Measurements from ENCODE around the gene KCNQ1. TPM values are rescaled to one million over a fixed set of nuclear protein-coding genes. Genes with fewer than 3 reads are reported as not detected.

The KCNQ1 gene
- total and polyA plus RNA-seq, 7 donors: 0.48 to 3.1 (median 1.1) TPM

DNA sequence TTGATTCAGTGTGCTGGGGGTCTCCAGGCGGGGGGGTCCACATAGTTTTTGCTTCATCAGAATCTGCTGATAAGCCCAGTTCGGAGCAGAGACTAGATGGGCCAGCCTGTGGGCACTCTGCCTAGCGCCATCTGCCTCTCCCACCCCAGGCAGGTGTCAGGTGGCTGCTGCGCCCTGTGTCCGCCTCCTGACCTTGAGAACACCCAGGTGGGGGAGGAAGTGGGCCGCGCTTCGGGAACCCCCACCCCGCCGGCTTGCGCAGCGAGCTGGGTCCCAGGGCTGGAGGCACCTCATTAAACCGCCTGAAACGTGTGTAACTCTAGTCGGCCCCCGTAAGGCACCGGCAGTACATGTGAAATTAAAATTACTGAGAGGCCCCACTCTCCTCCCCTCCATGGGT lies 113.6 kb downstream of the KCNQ1 start:
- H3K4me1 ChIP-seq: no peaks in the 10 kb centered on the region
- no peak overlapping the region for H3K27ac ChIP-seq
- TF ChIP-seq, protein P1, sequence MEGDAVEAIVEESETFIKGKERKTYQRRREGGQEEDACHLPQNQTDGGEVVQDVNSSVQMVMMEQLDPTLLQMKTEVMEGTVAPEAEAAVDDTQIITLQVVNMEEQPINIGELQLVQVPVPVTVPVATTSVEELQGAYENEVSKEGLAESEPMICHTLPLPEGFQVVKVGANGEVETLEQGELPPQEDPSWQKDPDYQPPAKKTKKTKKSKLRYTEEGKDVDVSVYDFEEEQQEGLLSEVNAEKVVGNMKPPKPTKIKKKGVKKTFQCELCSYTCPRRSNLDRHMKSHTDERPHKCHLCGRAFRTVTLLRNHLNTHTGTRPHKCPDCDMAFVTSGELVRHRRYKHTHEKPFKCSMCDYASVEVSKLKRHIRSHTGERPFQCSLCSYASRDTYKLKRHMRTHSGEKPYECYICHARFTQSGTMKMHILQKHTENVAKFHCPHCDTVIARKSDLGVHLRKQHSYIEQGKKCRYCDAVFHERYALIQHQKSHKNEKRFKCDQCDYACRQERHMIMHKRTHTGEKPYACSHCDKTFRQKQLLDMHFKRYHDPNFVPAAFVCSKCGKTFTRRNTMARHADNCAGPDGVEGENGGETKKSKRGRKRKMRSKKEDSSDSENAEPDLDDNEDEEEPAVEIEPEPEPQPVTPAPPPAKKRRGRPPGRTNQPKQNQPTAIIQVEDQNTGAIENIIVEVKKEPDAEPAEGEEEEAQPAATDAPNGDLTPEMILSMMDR (IDR thresholded peaks at IDR 0.05): no peak
- H3K27me3 ChIP-seq (ENCODE audit: insufficient read depth in 3 of 3, low read length in 2 of 3): peaks cover 0 to 3% (median 0%) of the 10 kb centered on the region in 3 donors
- H3K36me3 ChIP-seq (ENCODE audit: insufficient read depth in 1 of 2, low read depth in 1 of 2): no peaks in the 10 kb centered on the region
- ATAC-seq: no peak
- intact Hi-C loops (cut with DNase I): no loop called here
- no peak overlapping the region for H3K4me3 ChIP-seq
- no peaks in the 10 kb centered on the region for H3K9me3 ChIP-seq
- 91 to 95% (median 94%) methylated on average over 17 of the region's 17 CpGs for WGBS, 3 donors
- peak in 1 of 2 donors; percentile 7 for DNase-seq

DNA sequence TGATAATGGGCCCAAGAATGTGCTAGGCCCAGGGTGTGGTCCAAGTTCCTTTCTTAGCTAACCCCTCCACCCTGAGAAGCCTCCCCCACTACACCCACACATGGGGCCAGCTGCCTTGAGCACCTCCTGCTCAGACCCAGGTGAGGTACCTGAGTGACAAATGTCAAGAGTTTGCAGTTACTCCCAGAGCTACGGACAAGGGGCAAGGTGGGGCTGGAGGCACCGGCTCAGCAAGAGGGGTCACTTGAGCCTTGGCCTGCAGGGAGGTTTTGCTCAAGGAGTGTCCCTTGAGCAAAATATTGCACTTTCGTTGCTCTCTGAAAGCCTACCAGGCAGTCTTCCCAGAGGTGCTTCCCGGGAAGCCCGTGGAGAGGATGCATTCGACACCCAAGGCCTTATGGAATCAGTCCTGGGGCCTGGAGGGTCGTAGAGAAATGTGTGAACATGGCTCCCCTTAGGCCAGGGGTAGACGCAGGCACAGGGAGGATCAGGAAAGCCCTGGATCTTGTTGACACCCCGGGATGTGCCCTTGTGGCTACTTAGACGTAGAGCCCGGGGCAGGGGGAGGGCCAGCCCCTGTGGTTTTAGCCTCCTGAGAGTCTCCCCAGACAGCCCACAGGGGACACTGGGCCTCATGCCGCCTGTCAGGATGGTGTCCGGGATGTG lies 114.2 kb downstream of the KCNQ1 start:
- no peak for ATAC-seq
- WGBS, 3 donors: 86 to 87% (median 87%) methylated on average over 13 of the region's 13 CpGs
- no peak overlapping the region for H3K27ac ChIP-seq

DNA sequence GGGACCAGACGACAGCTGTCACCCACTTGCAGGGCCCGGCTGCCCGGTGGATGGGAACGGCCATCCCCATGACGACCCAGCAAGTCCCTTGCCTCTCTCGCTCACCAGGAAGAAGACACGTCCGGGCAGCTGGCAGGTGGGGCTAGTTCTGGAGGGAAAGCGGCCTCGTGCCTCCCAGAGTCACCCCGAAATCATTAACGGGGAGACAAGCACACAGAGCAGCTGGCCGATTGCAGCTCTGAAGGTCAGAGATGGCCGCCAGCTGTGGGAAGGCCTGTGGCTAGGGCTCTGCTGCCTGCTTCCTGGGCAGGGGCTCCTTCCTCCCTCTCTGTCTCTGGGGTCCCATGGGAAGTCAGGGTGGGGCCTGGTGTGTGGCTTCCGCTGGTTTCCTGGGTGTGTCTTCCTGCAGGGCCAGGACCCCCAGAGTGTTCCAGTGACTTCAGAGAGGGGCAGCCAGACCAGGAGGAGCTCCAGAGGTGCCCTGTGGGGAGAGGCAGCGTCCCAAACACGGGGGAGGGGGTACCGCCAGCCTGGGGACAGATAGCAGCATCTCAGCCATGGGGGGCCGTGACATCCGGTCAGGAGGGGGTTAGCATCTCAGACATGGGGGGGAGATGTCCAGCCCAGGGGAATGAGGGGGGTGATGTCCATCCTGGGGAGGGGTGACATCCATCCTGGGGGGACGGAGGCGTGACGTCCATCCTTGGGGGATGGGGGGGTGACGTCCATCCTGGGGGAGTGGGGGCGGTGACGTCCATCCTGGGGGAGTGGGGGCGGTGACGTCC lies 114.9 kb downstream of the KCNQ1 start:
- Histone ChIP-seq H3K36me3 (ENCODE audit: insufficient read depth in 1 of 2, low read depth in 1 of 2) (no peaks in the 10 kb centered on the region), H3K9me3 (no peaks in the 10 kb centered on the region), H3K27me3 (ENCODE audit: insufficient read depth in 3 of 3, low read length in 2 of 3) (peaks cover 0 to 3% (median 0%) of the 10 kb centered on the region in 3 donors), H3K4me1 (no peaks in the 10 kb centered on the region), H3K4me3 (no peak overlapping the region), H3K27ac (no peak overlapping the region)
- DNase-seq (peak; percentile 11 to 37), ATAC-seq (no peak)
- intact Hi-C loops (cut with DNase I): no loop called here
- TF ChIP-seq, protein P1 (IDR thresholded peaks at IDR 0.05): no peak
- 62 to 65% (median 63%) methylated on average over 25 to 28 of the region's 28 CpGs for WGBS, 3 donors

More for the DNA sequence above, 114.2 kb downstream of the KCNQ1 start:
- Histone ChIP-seq H3K4me1 (no peaks in the 10 kb centered on the region), H3K27me3 (ENCODE audit: insufficient read depth in 3 of 3, low read length in 2 of 3) (peaks cover 0 to 3% (median 0%) of the 10 kb centered on the region in 3 donors), H3K36me3 (ENCODE audit: insufficient read depth in 1 of 2, low read depth in 1 of 2) (no peaks in the 10 kb centered on the region), H3K4me3 (no peak overlapping the region), H3K9me3 (no peaks in the 10 kb centered on the region)
- DNase-seq: peak in 1 of 2 donors; percentile 44
- TF ChIP-seq, protein P1 (IDR thresholded peaks at IDR 0.05): no peak
- intact Hi-C loops (cut with DNase I): no loop called here

DNA sequence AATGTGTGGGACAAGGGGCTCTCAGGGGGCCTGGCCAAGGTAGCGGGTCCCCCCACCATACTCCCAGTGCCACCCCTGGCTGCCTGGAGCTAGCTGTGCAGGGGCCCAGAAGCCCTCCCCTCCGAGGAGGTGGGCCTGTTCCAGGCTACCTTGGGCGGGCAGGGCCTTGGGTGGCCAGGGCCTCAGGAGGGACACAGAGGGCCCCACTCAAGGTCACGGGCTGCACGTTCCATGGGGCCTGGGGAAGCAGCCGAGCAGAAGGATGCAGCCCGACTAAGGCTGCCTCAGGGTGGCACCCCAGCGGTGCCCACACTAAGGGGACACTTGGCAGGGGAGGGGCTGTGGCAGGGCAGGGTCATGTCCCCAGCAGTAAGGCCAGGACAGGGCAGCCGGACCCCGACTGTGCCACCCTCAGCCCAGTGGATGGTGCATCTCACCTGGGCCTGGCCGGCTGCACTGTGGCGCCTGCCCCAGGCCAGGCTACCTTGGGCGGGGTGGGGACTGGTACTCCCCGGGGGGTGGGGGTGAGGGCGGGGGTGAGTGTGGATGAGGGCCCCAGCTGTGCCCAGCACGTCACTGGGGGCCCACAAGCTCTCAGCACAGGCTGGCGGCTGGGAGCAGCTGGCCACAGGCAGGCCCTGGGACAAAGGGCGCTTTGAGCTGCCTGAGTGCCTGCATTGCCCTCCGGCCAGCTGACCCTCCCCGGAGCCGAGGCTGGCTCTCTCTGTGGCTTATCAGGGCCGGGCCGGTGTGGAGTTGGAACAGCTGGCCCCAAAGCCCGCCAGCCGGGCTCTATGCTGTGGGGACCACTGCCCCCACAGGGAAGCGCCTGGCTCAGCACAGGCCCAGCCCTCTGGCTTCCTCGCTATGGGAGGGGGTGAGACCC lies 117.1 kb downstream of the KCNQ1 start:
- Histone ChIP-seq H3K9me3 (no peaks in the 10 kb centered on the region), H3K36me3 (ENCODE audit: insufficient read depth in 1 of 2, low read depth in 1 of 2) (no peaks in the 10 kb centered on the region), H3K27me3 (ENCODE audit: insufficient read depth in 3 of 3, low read length in 2 of 3) (peaks cover 0 to 3% (median 0%) of the 10 kb centered on the region in 3 donors), H3K27ac (no peak overlapping the region), H3K4me1 (no peaks in the 10 kb centered on the region), H3K4me3 (no peak overlapping the region)
- WGBS, 3 donors: 66 to 82% (median 72%) methylated on average over 25 to 27 of the region's 27 CpGs
- ATAC-seq (peak in 2 of 4 donors; percentile 15 to 35), DNase-seq (peak; percentile 11 to 39)
- intact Hi-C loops (cut with DNase I): no loop called here
- TF ChIP-seq, protein P1 (IDR thresholded peaks at IDR 0.05): no peak

Measured in psoas muscle (tissue), 8 donors.